SU-DHL-6 (cell line): ENCODE data around the gene TSSC4.

Source experiments
- EZH2phosphoT487 ChIP-seq: fragments of 200-600 bp; sonication (generic), shearing (Covaris generic); conservative IDR thresholded peaks from 2 replicates; pipeline ENCODE4 v1.6.1; 2018; ENCODE audit warnings: mild to moderate bottlenecking, antibody characterized with exemption, low read length, moderate library complexity, mixed read lengths
- TF ChIP-seq, protein P1 (sequence below): fragments of 200-600 bp; sonication (generic); IDR thresholded peaks from one replicate; pipeline ENCODE4 v1.5.1; 2017; ENCODE audit warnings: antibody characterized with exemption, mild to moderate bottlenecking, low read length, moderate library complexity; ENCODE audit not compliant: insufficient read depth, poor library complexity, severe bottlenecking

DNA sequence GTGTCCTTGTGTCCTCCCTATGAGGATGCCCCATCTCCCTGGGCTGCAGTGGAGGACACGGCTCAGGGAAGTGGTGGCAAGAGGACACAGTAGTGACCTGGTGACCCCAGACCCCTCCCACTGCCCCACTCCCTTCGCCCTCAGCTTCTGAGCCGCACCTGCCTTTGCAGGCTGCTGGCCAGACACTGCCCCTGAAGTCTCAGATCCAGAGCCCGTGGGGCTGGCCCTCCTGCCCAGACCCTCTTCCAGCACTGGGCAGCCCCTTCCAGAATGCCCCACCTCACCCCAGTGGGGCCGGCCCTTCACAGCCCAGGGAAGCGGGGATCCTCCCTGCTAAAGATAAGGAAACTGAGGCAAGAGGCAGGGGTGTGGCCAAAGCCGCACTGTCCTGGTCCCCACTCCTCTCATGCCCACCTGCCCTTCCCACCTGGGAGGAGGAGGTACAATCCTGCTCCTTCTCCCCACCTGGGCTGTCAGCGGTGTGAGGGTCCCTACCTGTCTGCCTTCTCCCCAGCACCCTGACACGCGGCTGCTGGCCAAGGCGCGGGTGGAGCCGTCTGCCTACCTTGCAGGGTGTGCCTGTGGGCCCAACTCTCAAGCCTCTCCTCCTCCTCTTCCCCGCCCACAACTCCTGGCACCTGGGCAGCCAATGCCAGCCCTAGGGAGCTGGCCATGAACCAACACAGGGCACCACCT is 26.4 kb downstream of the TSSC4 start:
- TF ChIP-seq, protein P1, sequence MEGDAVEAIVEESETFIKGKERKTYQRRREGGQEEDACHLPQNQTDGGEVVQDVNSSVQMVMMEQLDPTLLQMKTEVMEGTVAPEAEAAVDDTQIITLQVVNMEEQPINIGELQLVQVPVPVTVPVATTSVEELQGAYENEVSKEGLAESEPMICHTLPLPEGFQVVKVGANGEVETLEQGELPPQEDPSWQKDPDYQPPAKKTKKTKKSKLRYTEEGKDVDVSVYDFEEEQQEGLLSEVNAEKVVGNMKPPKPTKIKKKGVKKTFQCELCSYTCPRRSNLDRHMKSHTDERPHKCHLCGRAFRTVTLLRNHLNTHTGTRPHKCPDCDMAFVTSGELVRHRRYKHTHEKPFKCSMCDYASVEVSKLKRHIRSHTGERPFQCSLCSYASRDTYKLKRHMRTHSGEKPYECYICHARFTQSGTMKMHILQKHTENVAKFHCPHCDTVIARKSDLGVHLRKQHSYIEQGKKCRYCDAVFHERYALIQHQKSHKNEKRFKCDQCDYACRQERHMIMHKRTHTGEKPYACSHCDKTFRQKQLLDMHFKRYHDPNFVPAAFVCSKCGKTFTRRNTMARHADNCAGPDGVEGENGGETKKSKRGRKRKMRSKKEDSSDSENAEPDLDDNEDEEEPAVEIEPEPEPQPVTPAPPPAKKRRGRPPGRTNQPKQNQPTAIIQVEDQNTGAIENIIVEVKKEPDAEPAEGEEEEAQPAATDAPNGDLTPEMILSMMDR: no peak
- no peak for TF ChIP-seq EZH2phosphoT487
